Activated B cell treated with CpG ODN at 0.5 μM for 24 hours (primary cell): ENCODE data around the gene FABP3. TPM values are rescaled to one million over a fixed set of nuclear protein-coding genes. Genes with fewer than 3 reads are reported as not detected.

Experiments
- ATAC-seq: fragments of 200-7000 bp; cut with Tn5 transposase; one replicate; pipeline ENCODE4 v1.10.0; 2021; ENCODE audit warnings: low read depth, mild to moderate bottlenecking, moderate library complexity
- CTCF ChIA-PET: fragments of 350-600 bp; sonication (Branson Sonifier 250); formaldehyde crosslinking; loops from one replicate; lab custom pipeline; 2021; ENCODE audit warnings: antibody characterized with exemption; lab: Charles Lee
- POLR2A ChIA-PET: fragments of 350-600 bp; sonication (Branson Sonifier 250); formaldehyde crosslinking; loops from one replicate; lab custom pipeline; 2021; ENCODE audit warnings: antibody characterized with exemption; lab: Charles Lee
- DNase-seq: peaks from one replicate; pipeline ENCODE4 v3.0.0; 2022
- H3K27ac Mint-ChIP-seq: one replicate; pipeline ENCODE4 v1.8.0; 2020; ENCODE audit warnings: mixed read lengths
- H3K27me3 Mint-ChIP-seq: one replicate; pipeline ENCODE4 v1.8.0; 2021; ENCODE audit warnings: mixed read lengths
- H3K36me3 Mint-ChIP-seq: one replicate; pipeline ENCODE4 v1.8.0; 2021; ENCODE audit warnings: low read depth, mixed read lengths
- H3K4me1 Mint-ChIP-seq: one replicate; pipeline ENCODE4 v1.8.0; 2021; ENCODE audit warnings: mixed read lengths
- H3K4me3 Mint-ChIP-seq: one replicate; pipeline ENCODE4 v1.8.0; 2020; ENCODE audit warnings: mild to moderate bottlenecking, mixed read lengths
- H3K9me3 Mint-ChIP-seq: one replicate; pipeline ENCODE4 v1.8.0; 2020; ENCODE audit warnings: mixed read lengths
- CTCF ChIP-seq: fragments of 200-600 bp; IDR thresholded peaks from one replicate; pipeline ENCODE4 v1.8.0; 2022; ENCODE audit warnings: antibody characterized with exemption, mild to moderate bottlenecking
- intact Hi-C: fragments of 100-400 bp; cut with micrococcal nuclease; formaldehyde crosslinking; loops from one replicate; pipeline ENCODE4 v1.15.1; 2024
- total RNA-seq: library from RNA; stranded (reverse); gene quantifications from 2 replicates; pipeline ENCODE4 v1.2.3, GENCODE V29; 2022

FABP3 gene
- 0.49 TPM in 1 of 2 replicates, not detected in the other for total RNA-seq

- Mint-ChIP-seq H3K27me3 (peaks cover 5% of the 10 kb centered on the region), H3K9me3 (no peaks in the 10 kb centered on the region), H3K27ac (no peak within 1 kb of the TSS), H3K36me3 (no peaks in the 10 kb centered on the region), H3K4me1 (peaks cover 15% of the 10 kb centered on the region), H3K4me3 (peak within 1 kb of the TSS; percentile 76)
- ChIA-PET POLR2A (interaction anchor here (0.6 to 1.2 kb wide), 2 partner anchors 76 to 596 kb away, joined by 3 to 10 read pairs; partner anchors contain the start of genes SNRNP40 and ZCCHC17), CTCF (interaction anchor here (1.4 kb wide), 1 partner anchor 21 kb away, joined by 3 read pairs; no protein-coding TSS in a partner anchor)
- TF ChIP-seq CTCF = no peak
- DNase-seq = no peak
- intact Hi-C loops = no loop called here
- ATAC-seq = peak; percentile 50
These were observed at the start of gene FABP3 for GRCh38 chr1:31373056-31373896. Gene FABP3 (minus strand): TSS chr1:31373076. CDS start chr1:31373014, 62 bp downstream.

- H3K36me3 Mint-ChIP-seq = no peaks in the 10 kb centered on the region
- ATAC-seq = no peak
- DNase-seq = no peak
- no peaks in the 10 kb centered on the region for H3K9me3 Mint-ChIP-seq
- H3K27ac Mint-ChIP-seq = no peak overlapping the region
- ChIA-PET POLR2A (no interaction called here), CTCF (interaction anchor here (1.4 to 7.2 kb wide), 5 partner anchors 8 to 620 kb away, joined by 3 to 60 read pairs (median 22); partner anchors contain the start of gene SERINC2)
- no peak overlapping the region for H3K4me3 Mint-ChIP-seq
- H3K4me1 Mint-ChIP-seq = peaks cover 25% of the 10 kb centered on the region
- intact Hi-C loops = loop anchor here (1.0 to 10.0 kb wide), 7 partner anchors 27 to 639 kb away; partner anchors contain the start of genes SNRNP40 and ZCCHC17
- H3K27me3 Mint-ChIP-seq = no peaks in the 10 kb centered on the region
- no peak for TF ChIP-seq CTCF
These were observed 48.6 kb upstream of the FABP3 start for GRCh38 chr1:31421371-31422040.

GRCh38 chr1:31420716-31421115 is 47.8 kb upstream of the FABP3 start:
- H3K9me3 Mint-ChIP-seq = no peaks in the 10 kb centered on the region
- DNase-seq = no peak
- peaks cover 25% of the 10 kb centered on the region for H3K4me1 Mint-ChIP-seq
- CTCF ChIA-PET = interaction anchor here (7.0 to 7.2 kb wide), 2 partner anchors 25 to 237 kb away, joined by 48 to 60 read pairs; no protein-coding TSS in a partner anchor
- POLR2A ChIA-PET = no interaction called here
- no peak overlapping the region for H3K27ac Mint-ChIP-seq
- no peak for ATAC-seq
- H3K27me3 Mint-ChIP-seq = peaks cover 7% of the 10 kb centered on the region
- no peak for TF ChIP-seq CTCF
- intact Hi-C loops = loop anchor here (1.0 to 10.0 kb wide), 3 partner anchors 129 to 638 kb away; no protein-coding TSS in a partner anchor
- no peak overlapping the region for H3K4me3 Mint-ChIP-seq
- no peaks in the 10 kb centered on the region for H3K36me3 Mint-ChIP-seq

GRCh38 chr1:31418626-31419323 is 45.9 kb upstream of the FABP3 start:
- no peak for DNase-seq
- Mint-ChIP-seq H3K36me3 (no peaks in the 10 kb centered on the region), H3K4me1 (peaks cover 17% of the 10 kb centered on the region), H3K9me3 (no peaks in the 10 kb centered on the region), H3K27ac (no peak overlapping the region), H3K27me3 (peaks cover 23% of the 10 kb centered on the region), H3K4me3 (no peak overlapping the region)
- no peak for TF ChIP-seq CTCF
- no peak for ATAC-seq
- intact Hi-C loops = no loop called here
- CTCF ChIA-PET = interaction anchor here (1.9 to 7.2 kb wide), 3 partner anchors 23 to 235 kb away, joined by 10 to 60 read pairs (median 48); no protein-coding TSS in a partner anchor
- POLR2A ChIA-PET = interaction anchor here (0.6 kb wide), 1 partner anchor 406 kb away, joined by 3 read pairs; no protein-coding TSS in a partner anchor
